AG09309 (cell line): ENCODE measurements around the gene PRKN.

ENCODE experiments used
- DNase-seq: peaks from one replicate; pipeline ENCODE4 v3.0.0-alpha.2; 2010; ENCODE audit warnings: low read depth
- H3K4me3 ChIP-seq: 2 replicates; pipeline ENCODE4 v1.5.1; 2011; ENCODE audit warnings: mild to moderate bottlenecking, low read depth, low read length, moderate library complexity; ENCODE audit not compliant: control insufficient read depth
- TF ChIP-seq, protein P1 (sequence below): IDR thresholded peaks from 2 replicates; pipeline ENCODE4 v1.5.1; 2011; ENCODE audit warnings: mild to moderate bottlenecking, low read depth, low read length, inconsistent platforms; ENCODE audit not compliant: insufficient read depth, control insufficient read depth; ENCODE audit errors: missing control alignments

PRKN gene

DNA sequence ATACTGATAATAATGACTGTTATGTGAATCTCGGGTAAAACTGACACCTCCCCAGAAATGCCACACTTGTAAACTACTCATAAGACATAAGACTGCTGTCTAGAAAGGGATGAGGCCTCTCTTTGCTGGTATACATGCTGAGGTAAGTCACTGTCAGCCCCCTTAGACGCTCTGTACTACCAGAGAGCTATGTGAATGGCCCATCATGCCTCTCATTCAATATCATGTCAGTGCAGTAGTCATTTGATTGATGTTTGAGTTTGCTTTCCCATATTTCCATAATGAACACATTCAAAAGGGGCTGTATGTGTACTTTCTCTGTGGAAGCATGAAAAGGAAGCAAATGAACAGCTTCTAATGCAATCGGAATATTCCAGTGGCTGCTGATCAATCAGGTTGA lies 1334.3 kb downstream of the PRKN start:
- H3K4me3 ChIP-seq: no peak overlapping the region
- no peak for DNase-seq
- TF ChIP-seq, protein P1, sequence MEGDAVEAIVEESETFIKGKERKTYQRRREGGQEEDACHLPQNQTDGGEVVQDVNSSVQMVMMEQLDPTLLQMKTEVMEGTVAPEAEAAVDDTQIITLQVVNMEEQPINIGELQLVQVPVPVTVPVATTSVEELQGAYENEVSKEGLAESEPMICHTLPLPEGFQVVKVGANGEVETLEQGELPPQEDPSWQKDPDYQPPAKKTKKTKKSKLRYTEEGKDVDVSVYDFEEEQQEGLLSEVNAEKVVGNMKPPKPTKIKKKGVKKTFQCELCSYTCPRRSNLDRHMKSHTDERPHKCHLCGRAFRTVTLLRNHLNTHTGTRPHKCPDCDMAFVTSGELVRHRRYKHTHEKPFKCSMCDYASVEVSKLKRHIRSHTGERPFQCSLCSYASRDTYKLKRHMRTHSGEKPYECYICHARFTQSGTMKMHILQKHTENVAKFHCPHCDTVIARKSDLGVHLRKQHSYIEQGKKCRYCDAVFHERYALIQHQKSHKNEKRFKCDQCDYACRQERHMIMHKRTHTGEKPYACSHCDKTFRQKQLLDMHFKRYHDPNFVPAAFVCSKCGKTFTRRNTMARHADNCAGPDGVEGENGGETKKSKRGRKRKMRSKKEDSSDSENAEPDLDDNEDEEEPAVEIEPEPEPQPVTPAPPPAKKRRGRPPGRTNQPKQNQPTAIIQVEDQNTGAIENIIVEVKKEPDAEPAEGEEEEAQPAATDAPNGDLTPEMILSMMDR: no peak

DNA sequence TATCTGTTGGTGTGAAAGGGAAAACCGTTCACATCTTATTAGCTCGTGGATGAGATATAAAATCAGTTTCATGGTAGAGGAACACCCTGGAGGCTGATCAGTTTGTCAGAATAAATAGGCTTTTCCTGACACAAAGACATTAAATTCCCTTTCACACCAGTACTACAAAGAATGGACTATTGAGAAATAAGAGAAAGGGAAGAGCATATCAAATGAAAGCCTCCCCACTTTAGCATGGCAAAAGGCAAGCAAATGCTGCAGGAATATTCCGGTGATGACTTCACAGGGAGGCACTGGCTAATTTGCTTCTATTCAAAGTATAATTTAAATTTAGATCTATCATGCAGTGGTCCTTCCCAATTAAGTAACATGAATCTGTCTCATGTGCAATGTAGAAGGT lies 1337.8 kb downstream of the PRKN start:
- no peak overlapping the region for H3K4me3 ChIP-seq
- TF ChIP-seq, protein P1: no peak
- no peak for DNase-seq

DNA sequence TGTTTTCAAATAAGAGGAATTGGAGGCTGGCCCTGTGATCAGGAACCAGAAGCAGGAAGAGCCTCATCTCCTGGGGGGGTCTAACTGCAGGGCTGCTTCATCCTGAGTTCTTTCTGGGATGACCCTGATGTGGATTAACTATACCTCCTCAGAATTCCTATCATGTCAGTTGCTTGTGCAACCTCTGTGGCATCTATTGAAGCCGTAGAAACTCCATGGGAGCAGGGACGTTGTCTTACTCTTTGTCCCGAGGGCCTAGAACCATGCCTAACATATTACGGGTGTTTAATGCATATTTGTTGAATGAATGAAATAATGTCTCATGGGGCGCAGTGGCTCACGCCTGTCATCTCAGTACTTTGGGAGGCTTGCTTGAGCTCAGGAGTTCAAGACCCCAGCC lies 1343.6 kb downstream of the PRKN start:
- TF ChIP-seq, protein P1: no peak
- H3K4me3 ChIP-seq: no peak overlapping the region
- no peak for DNase-seq

DNA sequence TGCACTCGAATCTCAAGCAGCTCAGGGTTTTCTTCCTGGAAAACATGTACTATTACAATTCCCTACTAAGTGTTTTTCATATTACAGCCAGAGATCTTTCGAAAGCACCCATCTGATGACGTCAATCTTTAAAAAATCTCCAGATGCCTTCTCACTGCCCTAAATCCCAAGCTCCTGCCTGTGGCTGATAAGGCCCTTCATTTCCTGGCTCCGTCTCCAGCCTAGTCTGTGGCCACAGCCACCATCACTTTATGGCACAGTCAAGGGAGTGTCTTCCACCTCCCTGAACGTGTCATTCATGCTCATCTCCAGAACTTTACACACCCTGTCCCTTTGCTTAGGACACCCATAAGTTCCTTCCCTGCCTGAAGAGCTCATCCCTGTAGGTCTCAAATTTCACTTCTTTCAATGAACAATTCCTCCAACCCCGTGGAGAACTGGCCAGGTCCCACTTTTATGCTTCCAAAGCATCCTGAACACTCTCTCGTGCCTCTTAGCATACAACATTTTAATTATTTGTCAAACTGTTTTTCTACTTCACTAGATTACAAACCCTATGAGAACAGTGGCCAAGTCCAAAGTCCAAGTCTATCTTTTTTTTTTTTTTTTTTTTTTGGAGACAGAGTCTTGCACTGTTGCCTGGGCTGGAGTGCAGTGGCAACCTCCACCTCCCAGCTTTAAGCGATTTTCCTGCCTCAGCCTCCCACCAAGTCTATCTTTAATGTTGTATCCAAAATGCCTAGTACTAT lies 1347.6 kb downstream of the PRKN start:
- H3K4me3 ChIP-seq: no peak overlapping the region
- TF ChIP-seq, protein P1: no peak
- peak; percentile 40 for DNase-seq

DNA sequence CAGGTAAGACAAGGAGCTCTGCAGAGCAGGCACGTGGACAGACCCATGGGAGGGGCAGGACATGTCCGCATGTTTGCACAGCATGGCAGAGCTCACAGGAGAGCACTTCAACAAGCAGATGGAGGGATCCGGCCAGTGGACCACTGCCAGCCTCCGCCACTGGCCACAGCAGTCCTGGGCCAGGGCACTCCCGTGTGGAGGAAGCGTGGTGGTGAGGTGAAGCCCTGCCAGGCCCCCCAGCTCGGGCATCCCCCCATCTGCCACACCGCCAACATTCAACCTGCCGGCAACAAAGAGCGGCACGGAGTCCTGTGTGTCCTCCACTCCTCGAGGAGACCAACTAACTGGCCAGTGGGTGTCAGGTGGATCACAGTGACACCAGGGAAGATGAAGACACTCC lies 1349.5 kb downstream of the PRKN start:
- H3K4me3 ChIP-seq: no peak overlapping the region
- no peak for DNase-seq
- TF ChIP-seq, protein P1: no peak

DNA sequence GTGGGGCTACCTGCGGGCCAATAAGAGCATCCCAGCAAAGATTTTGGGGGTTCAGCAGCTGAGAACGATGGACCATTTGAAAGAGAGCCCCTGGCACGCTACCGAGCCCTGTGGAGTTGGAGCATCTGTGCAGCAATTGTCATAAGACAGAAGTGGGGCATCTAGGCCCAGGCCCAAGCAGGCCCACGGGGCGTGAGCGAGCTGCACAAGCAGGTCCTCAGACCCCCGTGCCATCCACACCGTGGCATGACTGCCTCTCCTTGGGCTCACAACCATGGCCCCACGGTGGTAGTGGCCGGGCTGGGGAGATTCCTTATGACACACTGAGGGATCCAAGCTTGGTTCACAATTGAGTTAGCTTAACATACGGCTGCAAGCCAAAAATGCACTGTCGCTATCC lies 1350.5 kb downstream of the PRKN start:
- no peak overlapping the region for H3K4me3 ChIP-seq
- no peak for DNase-seq
- TF ChIP-seq, protein P1: no peak

DNA sequence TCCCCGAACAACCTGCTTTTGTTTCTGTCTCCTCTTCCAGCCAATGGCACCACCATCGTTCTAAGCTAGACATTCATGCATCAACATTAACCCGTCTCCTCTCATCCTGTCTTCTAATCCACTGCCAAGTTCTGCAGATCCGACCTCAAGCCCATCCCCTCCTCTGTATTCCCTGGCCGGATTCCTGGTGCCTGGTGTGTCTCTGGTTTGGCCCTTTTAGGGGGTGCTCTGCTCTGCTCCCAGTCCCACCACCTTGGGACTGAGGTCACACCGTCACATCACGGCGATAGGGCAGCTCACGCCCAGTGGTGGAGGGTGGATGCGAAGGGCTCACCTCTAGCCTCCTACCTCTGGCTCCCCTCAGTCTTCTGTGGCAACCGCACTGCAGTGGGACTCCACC lies 1351.2 kb downstream of the PRKN start:
- TF ChIP-seq, protein P1: no peak
- no peak for DNase-seq
- no peak overlapping the region for H3K4me3 ChIP-seq
